Naive thymus-derived CD4-positive, alpha-beta T cell (primary cell): ENCODE data around the gene RAPGEF4. TPM values are rescaled to one million over a fixed set of nuclear protein-coding genes. Genes with fewer than 3 reads are reported as not detected.

Experiments used
- ATAC-seq: fragments of 150-1000 bp; cut with Tn5 transposase; 2 replicates; pipeline ENCODE4 v1.10.0; 2021; ENCODE audit warnings: mild to moderate bottlenecking, moderate library complexity
- CTCF ChIA-PET: fragments of 350-600 bp; sonication (Branson Sonifier 250); formaldehyde crosslinking; loops from one replicate; lab custom pipeline; 2021; ENCODE audit warnings: antibody characterized with exemption; lab: Charles Lee
- POLR2A ChIA-PET: fragments of 350-600 bp; sonication (Branson Sonifier 250); formaldehyde crosslinking; loops from one replicate; lab custom pipeline; 2021; ENCODE audit warnings: antibody characterized with exemption, inconsistent platforms; lab: Charles Lee
- DNase-seq, 9 donors: peaks; one replicate each; pipeline versions ENCODE4 v3.0.0 to v3.0.0-alpha.2; 2020 to 2022; ENCODE audit warnings: mixed read lengths in 1 of 9
- H3K27ac ChIP-seq: one replicate; pipeline ENCODE4 v1.7.0; 2013; ENCODE audit warnings: mild to moderate bottlenecking, low read depth, low read length, moderate library complexity
- H3K27me3 ChIP-seq, 2 donors: one replicate each; pipeline ENCODE4 v1.7.0; 2013; ENCODE audit warnings: low read length in 2 of 2, mild to moderate bottlenecking in 2 of 2, moderate library complexity in 2 of 2; ENCODE audit not compliant: control insufficient read depth in 2 of 2, insufficient read depth in 2 of 2
- H3K36me3 ChIP-seq, 3 experiments: 1 replicate in 2 of 3; 2 replicates in 1 of 3; pipeline ENCODE4 v1.7.0; 2013; ENCODE audit warnings: low read length in 3 of 3, mild to moderate bottlenecking in 3 of 3, moderate library complexity in 1 of 3; ENCODE audit not compliant: insufficient read depth in 3 of 3, control insufficient read depth in 2 of 3
- H3K4me1 ChIP-seq, 2 donors: one replicate each; pipeline ENCODE4 v1.7.0; 2013; ENCODE audit warnings: low read length in 2 of 2, mild to moderate bottlenecking in 2 of 2, moderate library complexity in 1 of 2; ENCODE audit not compliant: control insufficient read depth in 2 of 2, insufficient read depth in 2 of 2
- H3K4me3 ChIP-seq: 2 replicates; pipeline ENCODE4 v1.7.0; 2013; ENCODE audit warnings: mild to moderate bottlenecking, low read length
- H3K9me3 ChIP-seq, 3 experiments: 1 replicate in 2 of 3; 2 replicates in 1 of 3; pipeline ENCODE4 v1.7.0; 2013; ENCODE audit warnings: low read length in 3 of 3; ENCODE audit not compliant: control insufficient read depth in 2 of 3
- H3K27ac Mint-ChIP-seq, 9 donors: one replicate each; pipeline ENCODE4 v1.8.0; 2020 to 2022; ENCODE audit warnings: mixed read lengths in 9 of 9, mild to moderate bottlenecking in 8 of 9, moderate library complexity in 5 of 9, inconsistent platforms in 2 of 9
- H3K27me3 Mint-ChIP-seq, 5 donors: one replicate each; pipeline ENCODE4 v1.8.0; 2021 to 2022; ENCODE audit warnings: mixed read lengths in 5 of 5, mild to moderate bottlenecking in 1 of 5
- H3K36me3 Mint-ChIP-seq, 5 donors: one replicate each; pipeline ENCODE4 v1.8.0; 2020 to 2022; ENCODE audit warnings: mixed read lengths in 5 of 5, mild to moderate bottlenecking in 3 of 5, inconsistent platforms in 1 of 5
- H3K4me1 Mint-ChIP-seq, 7 donors: one replicate each; pipeline ENCODE4 v1.8.0; 2020 to 2022; ENCODE audit warnings: mixed read lengths in 7 of 7, mild to moderate bottlenecking in 3 of 7, inconsistent platforms in 1 of 7
- H3K4me3 Mint-ChIP-seq, 10 donors: one replicate each; pipeline ENCODE4 v1.8.0; 2020 to 2022; ENCODE audit warnings: mild to moderate bottlenecking in 10 of 10, mixed read lengths in 10 of 10, moderate library complexity in 6 of 10, inconsistent platforms in 2 of 10
- H3K9me3 Mint-ChIP-seq, 11 donors: one replicate each; pipeline ENCODE4 v1.8.0; 2020 to 2022; ENCODE audit warnings: mixed read lengths in 11 of 11, mild to moderate bottlenecking in 4 of 11, inconsistent platforms in 1 of 11, moderate library complexity in 1 of 11
- intact Hi-C, 2 donors: fragments of 100-400 bp; cut with micrococcal nuclease; formaldehyde crosslinking; loops; one replicate each; pipeline ENCODE4 v1.15.1; 2023
- polyA plus RNA-seq, 2 donors: library from polyadenylated mRNA; unstranded; fragments of 300-500 nt; fragmentation: Illumina TruSeq; gene quantifications; one replicate each; pipeline ENCODE4 v1.2.3, GENCODE V29; 2021
- total RNA-seq, 6 experiments: library from RNA in 5 of 6; stranded (reverse) in 5 of 6; gene quantifications; 1 replicate in 5 of 6; 2 replicates in 1 of 6; pipeline ENCODE4 v1.2.3 and lab custom pipeline; 2021 to 2026

Gene RAPGEF4
- total and polyA plus RNA-seq, 7 experiments from 2014 or later, result 0.39 to 2.5 (median 1.4) TPM; not detected in 2

- H3K36me3 ChIP-seq, result no peaks in the 10 kb centered on the region
- peaks cover 6 to 12% (median 9%) of the 10 kb centered on the region in 5 donors for H3K36me3 Mint-ChIP-seq
- intact Hi-C loops, result loop anchor here in 1 of 2 donors (1.0 kb wide), 2 partner anchors 11 to 27 kb away; no protein-coding TSS in a partner anchor
- H3K4me1 Mint-ChIP-seq, result peaks cover 9 to 36% (median 29%) of the 10 kb centered on the region in 7 donors
- no peaks in the 10 kb centered on the region for H3K9me3 ChIP-seq
- peak overlapping the region; percentile 47 for H3K27ac ChIP-seq
- H3K4me1 ChIP-seq, result peaks cover 0 to 25% of the 10 kb centered on the region in 2 donors
- H3K4me3 ChIP-seq, result no peak overlapping the region
- peaks cover 0 to 21% (median 0%) of the 10 kb centered on the region in 5 donors for H3K27me3 Mint-ChIP-seq
- peaks cover 0 to 25% (median 17%) of the 10 kb centered on the region in 11 donors for H3K9me3 Mint-ChIP-seq
- H3K27ac Mint-ChIP-seq, result peak overlapping the region; percentile 69 to 97 (median 86)
- peaks cover 0 to 4% of the 10 kb centered on the region in 2 donors for H3K27me3 ChIP-seq
- ATAC-seq (peak; percentile 65), DNase-seq (peak in 6 of 9 donors; percentile 14 to 65 (median 47))
- POLR2A ChIA-PET, result no interaction called here
- peak overlapping the region in 9 of 10 donors; percentile 48 to 76 (median 60) for H3K4me3 Mint-ChIP-seq
- CTCF ChIA-PET, result no interaction called here
Measured at GRCh38 chr2:172943539-172943938, 207.9 kb downstream of the RAPGEF4 start.

GRCh38 chr2:172944022-172944793 is 208.6 kb downstream of the RAPGEF4 start:
- Mint-ChIP-seq H3K9me3 (peaks cover 0 to 21% (median 15%) of the 10 kb centered on the region in 11 donors), H3K27me3 (peaks cover 0 to 18% (median 0%) of the 10 kb centered on the region in 5 donors), H3K36me3 (peaks cover 6 to 12% (median 9%) of the 10 kb centered on the region in 5 donors), H3K4me3 (peak overlapping the region in 9 of 10 donors; percentile 47 to 74 (median 61)), H3K4me1 (peaks cover 9 to 36% (median 29%) of the 10 kb centered on the region in 7 donors), H3K27ac (peak overlapping the region; percentile 61 to 96 (median 79))
- no peaks in the 10 kb centered on the region for H3K9me3 ChIP-seq
- ChIA-PET CTCF (no interaction called here), POLR2A (no interaction called here)
- no peaks in the 10 kb centered on the region for H3K36me3 ChIP-seq
- peaks cover 0 to 4% of the 10 kb centered on the region in 2 donors for H3K27me3 ChIP-seq
- peak overlapping the region; percentile 10 for H3K27ac ChIP-seq
- intact Hi-C loops, result no loop called here
- peaks cover 0 to 25% of the 10 kb centered on the region in 2 donors for H3K4me1 ChIP-seq
- DNase-seq, result no peak
- no peak overlapping the region for H3K4me3 ChIP-seq
- ATAC-seq, result no peak

DNA sequence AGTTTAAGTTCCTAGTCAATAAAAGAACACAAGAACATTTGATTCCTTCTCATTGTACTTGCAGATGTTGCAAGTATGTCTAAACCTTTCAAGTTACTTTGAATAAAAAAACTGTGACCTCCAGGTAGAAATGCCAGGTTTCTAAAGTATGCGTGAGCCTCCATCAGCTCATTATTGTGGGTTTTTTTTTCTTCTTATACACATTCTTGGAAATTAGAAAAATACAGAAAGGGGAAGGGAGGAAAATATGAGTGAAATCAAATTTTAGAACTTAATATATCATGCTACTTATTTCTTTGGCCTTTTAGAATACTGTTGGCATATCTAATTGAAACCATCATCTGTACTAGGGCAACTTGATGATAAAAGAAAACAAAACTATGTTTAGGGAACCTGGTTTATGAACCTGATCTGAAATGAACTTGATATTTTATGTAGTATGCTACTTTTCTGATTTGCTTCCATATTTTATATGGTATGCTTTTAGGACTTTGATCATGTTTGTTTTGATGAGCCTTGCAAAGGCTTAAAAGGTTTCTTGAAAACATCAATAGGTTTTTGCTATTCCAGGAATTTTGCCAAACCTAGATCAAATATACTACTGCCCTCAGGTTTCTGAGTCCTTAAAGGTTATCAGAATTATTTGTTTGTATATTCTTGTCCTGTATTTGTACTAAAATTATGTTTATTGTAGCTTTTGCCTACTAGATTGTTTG is 209.3 kb downstream of the RAPGEF4 start:
- ChIA-PET POLR2A (no interaction called here), CTCF (no interaction called here)
- H3K36me3 Mint-ChIP-seq, result peaks cover 6 to 12% (median 8%) of the 10 kb centered on the region in 5 donors
- Histone ChIP-seq H3K4me1 (peaks cover 0 to 25% of the 10 kb centered on the region in 2 donors), H3K9me3 (no peaks in the 10 kb centered on the region), H3K27me3 (peaks cover 0 to 4% of the 10 kb centered on the region in 2 donors), H3K4me3 (no peak overlapping the region), H3K27ac (peak overlapping the region; percentile 10), H3K36me3 (no peaks in the 10 kb centered on the region)
- peaks cover 0 to 18% (median 0%) of the 10 kb centered on the region in 5 donors for H3K27me3 Mint-ChIP-seq
- peaks cover 9 to 36% (median 29%) of the 10 kb centered on the region in 7 donors for H3K4me1 Mint-ChIP-seq
- ATAC-seq (no peak), DNase-seq (no peak)
- peaks cover 0 to 15% (median 10%) of the 10 kb centered on the region in 11 donors for H3K9me3 Mint-ChIP-seq
- intact Hi-C loops, result no loop called here
- H3K27ac Mint-ChIP-seq, result peak overlapping the region in 8 of 9 donors; percentile 33 to 94 (median 79)
- H3K4me3 Mint-ChIP-seq, result peak overlapping the region in 6 of 10 donors; percentile 43 to 70 (median 51)

GRCh38 chr2:172945510-172945850 is 209.8 kb downstream of the RAPGEF4 start:
- H3K4me1 Mint-ChIP-seq, result peaks cover 9 to 36% (median 29%) of the 10 kb centered on the region in 7 donors
- H3K4me3 Mint-ChIP-seq, result peak overlapping the region in 3 of 10 donors; percentile 39 to 70 (median 61)
- peaks cover 3 to 10% (median 4%) of the 10 kb centered on the region in 5 donors for H3K36me3 Mint-ChIP-seq
- Histone ChIP-seq H3K4me1 (peaks cover 0 to 25% of the 10 kb centered on the region in 2 donors), H3K27ac (no peak overlapping the region), H3K36me3 (no peaks in the 10 kb centered on the region), H3K27me3 (peaks cover 0 to 4% of the 10 kb centered on the region in 2 donors), H3K9me3 (no peaks in the 10 kb centered on the region), H3K4me3 (no peak overlapping the region)
- no peak for DNase-seq
- intact Hi-C loops, result no loop called here
- H3K9me3 Mint-ChIP-seq, result peaks cover 0 to 9% (median 5%) of the 10 kb centered on the region in 11 donors
- ChIA-PET POLR2A (no interaction called here), CTCF (no interaction called here)
- no peak for ATAC-seq
- peaks cover 0 to 18% (median 0%) of the 10 kb centered on the region in 5 donors for H3K27me3 Mint-ChIP-seq
- peak overlapping the region in 2 of 9 donors; percentile 79 to 94 for H3K27ac Mint-ChIP-seq

GRCh38 chr2:172947461-172948153 is 212.0 kb downstream of the RAPGEF4 start:
- ATAC-seq (no peak), DNase-seq (no peak)
- Mint-ChIP-seq H3K27me3 (peaks cover 0 to 18% (median 0%) of the 10 kb centered on the region in 5 donors), H3K9me3 (peaks cover 0 to 10% (median 0%) of the 10 kb centered on the region in 11 donors), H3K36me3 (peaks cover 0 to 5% (median 0%) of the 10 kb centered on the region in 5 donors), H3K4me1 (peaks cover 9 to 37% (median 29%) of the 10 kb centered on the region in 7 donors), H3K27ac (peak overlapping the region in 1 of 9 donors; percentile 1), H3K4me3 (no peak overlapping the region)
- Histone ChIP-seq H3K4me1 (peaks cover 0 to 23% of the 10 kb centered on the region in 2 donors), H3K4me3 (no peak overlapping the region), H3K9me3 (no peaks in the 10 kb centered on the region), H3K27ac (no peak overlapping the region), H3K27me3 (peaks cover 0 to 4% of the 10 kb centered on the region in 2 donors), H3K36me3 (no peaks in the 10 kb centered on the region)
- intact Hi-C loops, result no loop called here
- CTCF ChIA-PET, result interaction anchor here (1.2 kb wide), 1 partner anchor 16 kb away, joined by 5 read pairs; no protein-coding TSS in a partner anchor
- POLR2A ChIA-PET, result interaction anchor here (0.6 kb wide), 1 partner anchor 1256 kb away, joined by 3 read pairs; no protein-coding TSS in a partner anchor

DNA sequence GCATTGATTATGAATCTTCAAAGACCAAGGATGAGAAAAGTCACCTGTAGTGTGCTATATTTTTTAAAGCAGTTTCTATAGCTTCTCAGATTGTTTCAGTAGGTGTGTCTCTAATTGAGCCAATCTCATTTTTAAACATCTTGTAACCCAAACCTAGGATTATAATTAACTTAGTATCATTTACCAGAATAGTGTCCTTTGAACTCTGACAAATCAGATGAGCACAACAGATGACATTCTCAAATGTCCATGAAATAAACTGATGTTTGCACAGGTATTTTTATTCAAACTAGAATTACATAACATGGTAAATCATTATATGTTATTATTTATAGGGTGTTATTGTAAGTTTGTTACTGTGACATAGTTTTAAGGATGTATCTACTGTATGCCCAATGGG is 213.9 kb downstream of the RAPGEF4 start:
- Histone ChIP-seq H3K36me3 (no peaks in the 10 kb centered on the region), H3K9me3 (no peaks in the 10 kb centered on the region), H3K4me1 (peaks cover 0 to 7% of the 10 kb centered on the region in 2 donors), H3K4me3 (no peak overlapping the region), H3K27ac (no peak overlapping the region), H3K27me3 (peaks cover 0 to 4% of the 10 kb centered on the region in 2 donors)
- ATAC-seq (no peak), DNase-seq (no peak)
- intact Hi-C loops, result no loop called here
- peaks cover 0 to 18% (median 10%) of the 10 kb centered on the region in 7 donors for H3K4me1 Mint-ChIP-seq
- peaks cover 0 to 10% (median 0%) of the 10 kb centered on the region in 11 donors for H3K9me3 Mint-ChIP-seq
- peaks cover 0 to 5% (median 0%) of the 10 kb centered on the region in 5 donors for H3K36me3 Mint-ChIP-seq
- peaks cover 0 to 12% (median 0%) of the 10 kb centered on the region in 5 donors for H3K27me3 Mint-ChIP-seq
- no peak overlapping the region for H3K4me3 Mint-ChIP-seq
- no peak overlapping the region for H3K27ac Mint-ChIP-seq
- CTCF ChIA-PET, result no interaction called here
- POLR2A ChIA-PET, result no interaction called here
